HG03571 (cell line): ENCODE results near the gene MIB2.
"Not testable (repeated sequence)": the region's sequence is repeated elsewhere in the genome, so short reads cannot be mapped to it uniquely, and the experiment has no call there.

Experiments used
- ATAC-seq: cut with Tn5 transposase; IDR thresholded peaks from one replicate; pipeline ENCODE4 v1.9.1; 2021; ENCODE audit not compliant: unreplicated experiment

MIB2 gene

DNA sequence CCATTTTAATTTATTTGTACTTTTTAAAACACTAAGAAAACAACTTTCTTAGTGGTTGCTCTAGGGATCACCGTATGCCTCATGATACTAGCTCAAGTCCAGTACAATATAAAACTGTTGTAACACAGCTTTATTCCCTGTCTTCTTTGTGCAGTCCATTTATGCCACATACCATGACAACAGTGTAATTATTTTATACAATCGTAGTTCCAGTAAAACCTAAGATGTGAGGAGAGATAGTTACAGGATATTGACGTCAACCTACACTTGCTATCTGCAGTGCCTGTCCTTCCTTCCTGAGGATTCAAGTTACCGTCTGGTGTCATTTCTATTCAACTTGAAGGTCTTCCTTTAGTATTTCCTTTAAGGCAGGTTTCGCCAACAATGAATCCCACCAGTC is 31.0 kb downstream of the MIB2 start:
- ATAC-seq = not testable (repeated sequence)

DNA sequence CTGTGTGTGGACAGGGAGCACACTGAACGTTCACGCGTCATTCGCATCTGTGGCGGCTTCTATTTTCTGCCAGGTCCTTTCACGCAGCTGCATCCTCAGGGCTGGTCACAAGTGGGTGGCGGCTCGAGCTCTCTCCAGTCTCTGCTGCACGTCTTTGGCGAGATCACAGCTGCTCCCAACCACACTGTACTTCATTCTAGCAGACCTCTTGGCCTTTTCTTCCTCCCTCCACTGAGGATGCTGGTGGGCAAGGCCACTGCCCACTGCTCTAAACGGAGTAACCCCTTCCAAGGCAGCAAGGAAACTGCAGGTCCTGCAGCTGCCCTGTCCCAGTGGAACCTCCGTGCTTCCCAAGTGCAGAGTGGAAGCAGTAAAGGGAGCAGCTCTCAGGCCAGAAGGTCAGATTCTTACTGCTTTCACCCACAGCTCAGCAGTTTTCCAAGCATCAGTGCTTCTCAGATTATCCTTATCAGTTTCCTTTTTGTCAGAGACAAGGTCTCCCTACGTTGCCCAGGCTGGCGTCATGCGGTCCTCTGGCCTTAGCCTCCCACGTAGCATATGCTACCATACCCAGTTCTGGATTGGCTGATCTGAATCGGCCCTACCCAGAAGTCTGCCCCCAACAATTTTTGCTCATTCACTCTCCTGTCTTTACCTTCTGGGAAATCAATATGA is 32.4 kb downstream of the MIB2 start:
- ATAC-seq = not testable (repeated sequence)

DNA sequence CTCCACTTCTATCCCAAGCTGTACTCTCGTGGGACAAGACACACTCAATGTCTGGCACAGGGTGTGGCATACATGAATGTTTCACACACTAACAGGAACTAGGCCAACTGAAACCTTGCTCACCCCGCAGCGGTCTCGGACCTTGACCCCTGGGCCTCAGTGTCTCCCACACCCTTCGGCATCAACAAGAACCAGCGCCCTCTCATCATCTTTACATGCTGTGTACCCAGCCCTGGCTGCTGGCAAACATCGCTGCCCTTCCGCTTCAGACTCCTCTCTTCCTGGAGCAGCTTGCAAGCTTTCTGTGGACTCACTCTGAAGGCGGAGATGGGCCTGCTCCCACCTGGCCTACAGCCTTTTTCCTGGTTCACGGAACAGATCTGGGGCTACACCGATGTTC is 33.0 kb downstream of the MIB2 start:
- not testable (repeated sequence) for ATAC-seq

- peak; percentile 81 for ATAC-seq
Observed at GRCh38 chr1:1658583-1659549, 43.6 kb downstream of the MIB2 start, which contains the start of gene CDK11B. Gene CDK11B, minus strand, starts transcription at chr1:1659004. Its CDS starts 1,519 bp downstream, at chr1:1657485.

- not testable (repeated sequence) for ATAC-seq
Observed at GRCh38 chr1:1662392-1662791, 47.1 kb downstream of the MIB2 start.

- not testable (repeated sequence) for ATAC-seq
Observed at GRCh38 chr1:1662830-1663560, 47.7 kb downstream of the MIB2 start.

GRCh38 chr1:1664318-1664717 is 49.0 kb downstream of the MIB2 start:
- ATAC-seq = not testable (repeated sequence)

DNA sequence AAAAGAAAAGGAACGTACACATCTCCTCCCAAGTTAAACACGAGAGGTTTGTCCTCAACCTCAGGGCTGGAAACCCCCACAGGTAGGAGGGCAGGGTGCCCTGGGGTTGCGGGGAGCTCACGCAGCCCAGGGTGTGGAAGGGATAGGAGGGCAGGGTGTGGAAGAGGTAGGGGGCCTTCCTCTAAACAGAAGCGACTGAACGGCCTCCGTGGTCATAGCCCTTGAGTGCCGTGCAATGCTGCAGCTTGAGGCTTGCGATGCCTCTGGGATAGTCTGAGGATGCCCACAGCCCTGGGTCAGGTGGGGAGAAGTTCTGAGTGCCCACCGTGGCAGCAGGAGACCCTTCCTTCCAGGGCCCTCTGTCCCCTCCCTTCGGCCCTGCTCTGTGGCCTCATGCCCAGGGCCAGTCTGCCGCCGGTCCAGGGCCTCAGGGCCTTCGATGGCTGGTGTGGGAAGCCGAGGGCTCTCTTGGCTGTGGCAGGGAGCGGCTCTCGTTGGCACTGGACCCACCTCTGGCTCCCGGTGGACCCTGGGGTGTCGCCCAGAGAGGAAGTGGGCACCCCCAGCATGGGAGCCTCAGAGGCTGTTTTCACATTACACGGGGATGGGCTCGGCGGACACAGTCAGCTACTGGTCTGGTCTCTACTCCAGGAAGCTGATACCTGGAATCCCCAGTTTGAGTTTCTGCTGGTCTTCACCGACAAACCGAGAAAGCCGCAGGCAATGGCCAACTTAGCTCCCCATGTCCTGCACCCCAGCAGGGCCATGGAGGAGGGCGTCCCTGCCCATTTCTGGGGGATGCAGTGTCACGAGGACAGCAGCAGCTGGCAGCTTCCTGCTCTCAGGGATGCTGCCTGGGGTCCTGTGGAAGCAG is 49.9 kb downstream of the MIB2 start:
- no peak for ATAC-seq

- ATAC-seq = no peak
Observed at GRCh38 chr1:1665815-1666251, 50.5 kb downstream of the MIB2 start.

DNA sequence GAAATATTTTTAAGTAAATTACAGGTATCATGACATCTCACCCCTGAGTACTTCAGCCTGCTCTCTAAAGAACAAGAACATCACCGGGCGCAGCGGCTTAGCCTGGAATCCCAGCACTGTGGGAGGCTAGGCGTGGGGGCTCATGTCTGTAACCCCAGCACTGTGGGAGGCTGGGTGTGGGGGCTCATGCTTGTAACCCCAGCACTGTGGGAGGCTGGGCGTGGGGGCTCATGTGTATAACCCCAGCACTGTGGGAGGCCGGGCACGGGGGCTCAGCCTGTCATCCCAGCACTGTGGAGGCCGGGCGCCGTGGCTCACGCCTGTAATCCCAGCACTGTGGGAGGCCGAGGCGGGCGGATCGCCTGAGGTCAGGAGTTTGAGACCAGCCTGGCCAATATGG is 51.2 kb downstream of the MIB2 start:
- no peak for ATAC-seq

- no peak for ATAC-seq
Observed at GRCh38 chr1:1669468-1670440, 54.5 kb downstream of the MIB2 start.

DNA sequence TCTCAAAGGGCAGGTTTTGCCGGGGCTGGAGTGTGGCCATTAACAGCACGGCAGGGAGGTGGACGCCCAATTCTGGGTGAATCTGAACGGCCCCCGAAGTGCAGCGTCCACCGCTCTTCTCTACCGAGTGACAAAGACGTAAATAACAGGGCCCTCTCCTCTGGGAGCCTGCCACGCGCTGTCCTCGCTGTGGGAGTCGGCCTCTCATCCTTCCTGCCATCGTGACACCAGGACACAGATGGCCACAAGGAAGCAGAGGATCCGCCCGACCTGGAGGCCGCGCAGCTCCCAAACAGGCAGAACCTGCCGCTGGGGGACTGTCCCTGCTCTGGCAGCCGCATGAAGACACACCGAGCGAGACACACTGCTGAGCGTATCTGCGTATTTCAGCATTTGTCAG is 55.6 kb downstream of the MIB2 start:
- ATAC-seq = no peak

GRCh38 chr1:1671365-1672119 is 56.2 kb downstream of the MIB2 start:
- no peak for ATAC-seq

GRCh38 chr1:1672181-1672965 is 57.1 kb downstream of the MIB2 start:
- no peak for ATAC-seq

GRCh38 chr1:1674806-1675205 is 59.5 kb downstream of the MIB2 start:
- not testable (repeated sequence) for ATAC-seq

GRCh38 chr1:1675218-1675617 is 59.9 kb downstream of the MIB2 start:
- not testable (repeated sequence) for ATAC-seq

- ATAC-seq = not testable (repeated sequence)
Observed at GRCh38 chr1:1676087-1676486, 60.8 kb downstream of the MIB2 start.
